Measurements from ENCODE around the gene MEMO1.
"Not testable (repeated sequence)": the region's sequence is repeated elsewhere in the genome, so short reads cannot be mapped to it uniquely, and the experiment has no call there.

Gene MEMO1

DNA sequence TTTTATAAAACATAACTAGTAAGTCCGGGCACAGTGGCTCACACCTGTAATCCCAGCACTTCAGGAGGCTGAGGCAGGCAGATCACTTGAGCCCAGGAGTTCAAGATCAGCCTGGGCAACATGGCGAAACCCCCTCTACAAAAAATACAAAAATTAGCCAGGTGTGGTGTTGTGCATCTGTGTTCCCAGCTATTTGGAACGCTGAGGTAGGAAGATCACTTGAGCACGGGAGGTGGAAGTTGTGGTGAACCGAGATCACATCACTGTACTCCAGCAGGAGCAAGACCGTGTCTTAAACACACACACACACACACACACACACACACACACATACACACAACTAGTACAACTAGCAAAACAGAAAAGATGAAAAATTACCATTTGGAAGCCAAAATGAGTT is 103.3 kb downstream of the MEMO1 start:
- DNase-seq (ENCODE audit: low read depth): not testable (repeated sequence)

DNA sequence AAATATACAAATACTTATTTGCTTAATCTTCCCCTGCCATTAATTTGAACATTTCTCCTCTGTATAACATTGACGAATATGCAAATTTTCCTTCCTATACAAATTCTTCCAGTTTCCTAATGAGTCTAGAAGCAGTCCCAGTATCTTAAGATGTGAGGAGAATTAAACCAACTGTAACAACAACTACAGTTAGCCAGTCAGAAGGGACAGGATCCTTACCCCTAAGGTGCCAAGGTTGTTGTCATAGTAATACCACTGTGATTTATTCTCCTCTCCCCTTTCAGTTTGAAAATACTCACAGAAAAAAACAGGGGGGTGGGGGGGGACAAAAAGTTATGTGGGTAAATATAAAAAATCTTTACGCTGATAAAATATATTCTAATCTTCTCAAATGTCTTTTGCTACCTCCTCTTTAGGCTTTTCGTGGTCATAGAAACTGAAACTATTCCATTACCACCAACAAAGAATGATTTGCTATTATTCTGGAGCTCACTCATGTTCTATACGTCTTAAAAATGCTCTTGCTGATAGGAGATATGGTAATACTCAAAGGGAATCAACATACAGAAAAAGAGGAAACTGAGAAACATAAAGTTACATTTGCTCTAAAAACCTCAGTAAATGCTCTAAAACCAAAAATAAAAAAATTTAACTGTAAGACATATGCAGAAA is 107.6 kb downstream of the MEMO1 start:
- DNase-seq (ENCODE audit: low read depth): no peak

DNA sequence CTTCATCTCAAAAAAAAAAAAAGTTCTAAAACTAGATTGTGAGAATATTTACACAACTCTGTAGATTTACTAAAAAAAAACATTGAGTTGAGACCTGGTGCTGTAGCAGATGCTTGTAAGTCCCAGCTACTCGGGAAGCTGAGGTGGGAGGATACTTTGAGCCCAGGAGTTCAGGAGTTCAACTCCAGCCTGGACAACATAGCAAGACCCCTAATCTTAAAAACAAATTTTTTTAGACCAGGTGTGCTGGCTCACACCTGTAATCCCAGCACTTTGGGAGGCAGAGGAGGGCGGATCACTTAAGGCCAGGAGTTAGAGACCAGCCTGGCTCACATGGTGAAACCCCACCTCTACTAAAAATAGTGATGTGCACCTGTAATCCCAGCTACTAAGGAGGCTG is 108.9 kb downstream of the MEMO1 start:
- DNase-seq (ENCODE audit: low read depth): no peak

DNA sequence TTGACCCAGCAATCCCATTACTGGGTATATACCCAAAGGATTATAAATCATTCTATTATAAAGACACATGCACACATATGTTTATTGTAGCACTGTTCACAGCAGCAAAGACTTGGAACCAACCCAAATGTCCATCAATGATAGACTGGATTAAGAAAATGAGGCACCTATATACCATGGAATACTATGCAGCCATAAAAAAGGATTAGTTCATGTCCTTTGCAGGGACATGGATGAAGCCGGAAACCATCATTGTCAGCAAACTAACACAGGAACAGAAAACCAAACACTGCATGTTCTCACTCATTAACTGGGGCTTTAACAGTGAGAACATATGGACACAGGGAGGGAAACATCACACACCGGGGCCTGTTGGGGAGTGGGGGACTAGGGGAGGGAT is 110.7 kb downstream of the MEMO1 start:
- not testable (repeated sequence) for DNase-seq (ENCODE audit: low read depth)

DNA sequence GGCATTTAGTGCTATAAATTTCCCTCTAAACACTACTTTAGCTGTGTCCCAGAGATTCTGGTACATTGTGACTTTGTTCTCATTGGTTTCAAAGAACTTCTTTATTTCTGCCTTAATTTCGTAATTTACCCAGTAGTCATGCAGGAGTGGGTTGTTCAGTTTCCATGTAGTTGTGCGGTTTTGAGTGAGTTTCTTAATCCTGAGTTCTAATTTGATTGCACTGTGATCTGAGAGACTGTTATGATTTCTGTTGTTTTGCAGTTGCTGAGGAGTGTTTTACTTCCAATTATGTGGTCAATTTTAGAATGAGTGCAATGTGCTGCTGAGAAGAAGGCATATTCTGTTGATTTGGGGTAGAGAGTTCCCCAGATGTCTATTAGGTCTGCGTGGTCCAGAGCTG is 112.5 kb downstream of the MEMO1 start:
- not testable (repeated sequence) for DNase-seq (ENCODE audit: low read depth)

GRCh38 chr2:31897340-31897739 is 113.5 kb downstream of the MEMO1 start:
- not testable (repeated sequence) for DNase-seq (ENCODE audit: low read depth)

- DNase-seq (ENCODE audit: low read depth): no peak
Measured at GRCh38 chr2:31896293-31896692, 114.5 kb downstream of the MEMO1 start.

GRCh38 chr2:31894656-31895055 is 116.2 kb downstream of the MEMO1 start:
- DNase-seq (ENCODE audit: low read depth): no peak

- DNase-seq (ENCODE audit: low read depth): no peak
Measured at GRCh38 chr2:31893094-31893493, 117.7 kb downstream of the MEMO1 start.

DNA sequence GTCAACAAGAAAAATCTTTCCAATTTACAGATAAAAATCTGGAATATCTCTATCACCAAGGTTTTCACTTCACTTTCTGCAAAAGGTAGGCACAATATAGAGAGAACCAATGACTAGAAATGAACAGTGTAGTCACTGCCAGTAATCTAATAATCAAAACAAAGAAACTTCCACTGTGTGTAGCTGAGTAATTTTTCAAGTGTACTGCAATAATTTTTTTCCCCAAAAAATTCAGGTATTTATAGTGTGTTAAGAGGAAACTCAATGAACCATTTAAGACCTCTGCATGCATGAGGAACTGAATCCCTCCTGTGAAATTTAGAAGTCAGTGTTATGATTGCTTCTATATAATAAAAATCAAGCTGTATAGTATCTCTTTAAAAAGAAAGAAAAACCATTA is 121.8 kb downstream of the MEMO1 start:
- DNase-seq (ENCODE audit: low read depth): no peak

- DNase-seq (ENCODE audit: low read depth): no peak
Measured at GRCh38 chr2:31888550-31888949, 122.3 kb downstream of the MEMO1 start.

GRCh38 chr2:31886700-31887099 is 124.1 kb downstream of the MEMO1 start:
- DNase-seq (ENCODE audit: low read depth): no peak

DNA sequence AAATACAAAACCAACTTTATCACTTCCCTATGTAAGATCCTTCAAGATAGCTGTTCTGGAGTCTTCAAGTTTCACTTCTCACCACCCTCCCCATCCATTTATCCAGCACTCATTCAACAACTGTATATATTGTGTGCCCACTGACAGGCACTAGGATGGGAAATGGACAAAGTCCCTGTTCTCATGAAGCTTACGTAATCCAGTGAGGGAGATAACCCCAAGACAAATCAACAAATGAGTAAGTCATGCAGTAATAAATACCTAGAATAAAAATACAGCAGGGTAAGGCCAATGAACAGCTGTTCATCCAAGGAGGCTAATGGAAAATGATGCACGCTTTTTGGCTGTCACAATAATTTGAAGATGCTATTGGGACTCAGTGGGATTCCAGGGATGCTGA is 133.8 kb downstream of the MEMO1 start:
- DNase-seq (ENCODE audit: low read depth): no peak

DNA sequence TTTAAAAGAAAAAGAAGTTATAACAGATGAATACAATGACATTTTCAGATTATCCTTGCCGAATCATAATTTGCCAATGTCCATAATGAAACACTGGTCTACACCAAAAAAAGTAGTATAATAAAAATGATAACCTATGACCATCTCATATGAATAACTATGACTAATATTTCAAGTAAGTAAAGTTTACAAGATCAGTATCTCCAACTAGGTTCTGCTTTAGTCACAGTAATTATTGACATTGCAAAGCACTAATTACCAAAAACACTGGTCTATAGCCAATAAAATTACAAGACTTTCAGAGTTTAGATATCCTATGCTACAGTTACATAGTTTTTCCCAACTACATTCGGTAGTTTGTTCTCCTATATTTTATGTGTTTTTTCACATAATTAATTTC is 136.7 kb downstream of the MEMO1 start:
- DNase-seq (ENCODE audit: low read depth): no peak

- no peak for DNase-seq (ENCODE audit: low read depth)
Measured at GRCh38 chr2:31865215-31865614, 145.6 kb downstream of the MEMO1 start.

DNA sequence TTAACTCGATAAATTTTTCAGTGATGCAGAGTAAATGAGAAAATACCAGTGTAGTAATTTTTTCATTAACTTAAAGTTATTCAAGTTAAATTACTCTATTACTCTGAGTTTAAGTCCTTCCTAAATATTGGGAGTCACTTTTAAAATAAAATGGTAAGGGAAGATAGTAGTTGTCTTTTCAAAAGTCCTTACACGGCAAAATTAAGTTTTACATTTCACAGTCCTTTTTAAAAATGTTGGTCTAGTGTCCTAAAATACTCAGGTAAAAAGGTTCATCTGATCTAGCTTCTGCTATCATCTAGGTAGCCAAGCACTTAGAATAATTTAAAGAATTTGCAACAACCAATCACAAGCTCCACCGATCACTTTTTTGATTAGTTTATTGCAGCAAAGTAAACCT is 146.9 kb downstream of the MEMO1 start:
- no peak for DNase-seq (ENCODE audit: low read depth)

DNA sequence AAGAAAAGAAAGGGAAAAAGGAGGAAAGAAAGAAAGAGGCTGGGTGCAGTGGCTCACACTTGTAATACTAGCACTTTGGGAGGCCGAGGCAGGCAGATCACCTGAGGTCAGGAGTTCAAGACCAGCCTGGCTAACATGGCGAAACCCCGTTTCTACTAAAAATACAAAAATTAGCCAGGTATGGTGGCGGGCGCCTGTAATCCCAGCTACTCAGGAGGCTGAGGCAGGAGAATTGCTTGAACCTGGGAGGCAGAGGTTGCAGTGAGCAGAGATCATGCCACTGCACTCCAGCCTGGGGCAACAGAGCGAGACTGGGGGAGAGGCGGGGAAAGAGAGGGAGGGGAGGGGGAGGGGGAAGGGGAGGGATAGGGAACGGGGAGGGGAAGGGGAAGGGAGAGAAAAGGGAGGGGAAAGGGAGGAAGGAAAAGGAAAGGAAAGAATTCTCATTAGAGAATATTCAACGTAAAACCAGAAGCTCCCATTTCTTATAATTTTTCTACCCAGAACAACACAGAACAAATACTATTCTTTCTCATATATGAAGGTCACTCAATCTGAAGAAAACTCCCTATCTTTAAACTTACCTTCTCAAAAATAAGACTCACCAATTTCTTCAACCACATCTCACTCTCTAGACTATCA is 147.7 kb downstream of the MEMO1 start:
- not testable (repeated sequence) for DNase-seq (ENCODE audit: low read depth)

DNA sequence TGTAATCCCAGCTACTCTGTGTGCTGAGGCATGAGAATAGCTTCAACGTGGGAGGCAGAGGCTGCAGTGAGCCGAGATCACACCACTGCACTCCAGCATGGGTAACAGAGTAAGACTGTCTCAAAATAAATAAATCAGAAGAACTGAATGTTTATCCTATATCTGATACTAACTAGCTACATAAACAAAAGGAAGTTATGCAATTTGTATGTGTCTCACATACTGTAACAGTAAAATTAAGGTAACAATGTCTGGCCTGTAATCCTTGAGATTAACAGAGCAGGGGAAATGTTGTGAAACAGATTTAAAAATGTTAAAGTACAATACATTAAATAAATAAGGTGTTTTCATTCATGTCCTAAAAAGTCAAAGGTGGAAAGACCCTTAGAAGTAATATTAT is 150.8 kb downstream of the MEMO1 start:
- no peak for DNase-seq (ENCODE audit: low read depth)

GRCh38 chr2:31853521-31853920 is 157.3 kb downstream of the MEMO1 start:
- no peak for DNase-seq (ENCODE audit: low read depth)

DNA sequence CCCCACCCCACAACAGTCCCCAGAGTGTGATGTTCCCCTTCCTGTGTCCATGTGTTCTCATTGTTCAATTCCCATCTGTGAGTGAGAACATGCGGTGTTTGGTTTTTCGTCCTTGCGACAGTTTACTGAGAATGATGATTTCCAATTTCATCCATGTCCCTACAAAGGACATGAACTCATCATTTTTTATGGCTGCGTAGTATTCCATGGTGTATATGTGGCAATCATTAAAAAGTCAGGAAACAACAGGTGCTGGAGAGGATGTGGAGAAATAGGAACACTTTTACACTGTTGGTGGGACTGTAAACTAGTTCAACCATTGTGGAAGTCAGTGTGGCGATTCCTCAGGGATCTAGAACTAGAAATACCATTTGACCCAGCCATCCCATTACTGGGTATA is 168.7 kb downstream of the MEMO1 start:
- not testable (repeated sequence) for DNase-seq (ENCODE audit: low read depth)

DNA sequence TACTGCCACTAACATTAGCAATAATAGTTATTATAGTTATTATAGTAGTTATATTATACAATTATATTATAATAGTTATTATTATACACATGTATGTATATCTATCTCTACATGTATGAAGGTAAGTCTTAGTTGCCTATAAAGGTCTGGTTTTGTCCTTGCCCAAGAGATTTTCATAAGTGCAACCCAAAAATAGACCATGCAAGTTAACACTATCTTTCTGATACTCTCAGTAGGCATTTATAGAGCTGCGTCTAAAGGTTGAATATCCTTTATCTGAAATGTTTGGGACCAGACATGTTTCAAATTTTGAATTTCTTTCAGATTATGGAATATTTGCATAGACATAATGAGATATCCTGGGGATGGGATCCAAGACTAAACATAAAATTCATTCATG is 175.4 kb downstream of the MEMO1 start:
- DNase-seq (ENCODE audit: low read depth): no peak

GRCh38 chr2:31832363-31832762 is 178.4 kb downstream of the MEMO1 start:
- DNase-seq (ENCODE audit: low read depth): no peak

DNA sequence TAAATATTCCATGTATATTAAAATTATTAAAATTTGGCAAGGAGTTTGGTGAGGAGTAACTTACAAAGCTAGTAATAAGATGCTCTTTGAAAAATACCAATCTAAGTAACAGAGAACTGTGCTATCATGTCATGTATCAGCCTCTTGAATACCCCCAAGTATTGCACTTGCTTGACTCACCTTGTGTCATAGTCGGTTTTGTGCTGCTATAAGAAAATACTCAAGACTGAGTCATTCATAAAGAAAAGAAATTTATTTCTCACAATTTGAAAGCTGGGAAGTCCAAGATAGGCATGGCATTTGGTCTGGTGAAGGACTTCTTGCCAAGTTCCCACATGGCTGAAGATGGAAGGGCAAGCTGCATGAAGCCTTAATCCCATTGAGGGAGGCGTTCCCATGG is 179.2 kb downstream of the MEMO1 start:
- DNase-seq (ENCODE audit: low read depth): no peak

DNA sequence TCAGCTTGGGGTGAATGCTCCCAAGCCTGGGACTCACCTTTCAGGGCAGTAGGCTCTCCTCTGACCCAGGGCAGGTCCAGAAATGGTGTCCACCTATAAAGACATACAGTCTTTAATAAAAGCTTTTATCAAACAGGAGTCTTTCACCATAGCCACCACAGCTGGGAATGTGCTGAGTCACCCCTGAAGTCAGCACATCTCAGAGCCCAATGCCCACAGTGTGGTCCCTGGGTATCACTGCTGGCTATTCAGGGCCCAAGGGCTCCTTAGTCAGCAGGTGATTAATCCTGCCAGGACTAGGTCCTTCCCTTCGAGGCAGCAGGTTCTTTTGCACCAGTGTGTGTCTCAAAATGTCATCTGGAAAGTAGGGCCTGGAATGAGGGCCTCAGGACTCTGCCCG is 181.9 kb downstream of the MEMO1 start:
- DNase-seq (ENCODE audit: low read depth): no peak

All from GM04503 (cell line).